ENCODE data around the gene TULP3.

TULP3 gene

GRCh38 chr12:2977776-2978175, 87.1 kb downstream of the TULP3 start:
- no peak for DNase-seq

DNA sequence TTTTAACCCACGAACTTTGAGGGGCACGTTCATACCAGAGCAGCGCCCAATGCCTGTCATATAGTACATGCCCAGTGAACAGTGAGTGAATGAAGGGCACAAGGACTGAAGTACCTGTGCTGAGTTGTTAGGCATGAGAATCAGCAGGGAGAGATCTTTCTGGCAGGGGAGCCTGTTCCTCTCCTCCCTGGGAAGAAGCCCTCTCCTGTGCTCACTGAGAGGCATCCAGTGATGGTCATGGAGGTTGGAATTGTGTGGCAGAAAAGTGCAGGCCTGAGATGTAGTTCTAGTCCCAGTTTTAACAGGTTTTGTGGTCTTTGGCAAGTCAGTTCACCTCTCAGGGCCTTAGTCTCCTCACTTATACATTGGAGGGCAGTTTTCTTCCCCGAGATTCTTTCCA, 89.1 kb downstream of the TULP3 start:
- DNase-seq, result no peak

- no peak for DNase-seq
These were observed 89.9 kb downstream of the TULP3 start for GRCh38 chr12:2980630-2981029.

- DNase-seq, result no peak
These were observed 91.7 kb downstream of the TULP3 start for GRCh38 chr12:2982361-2982760.

DNA sequence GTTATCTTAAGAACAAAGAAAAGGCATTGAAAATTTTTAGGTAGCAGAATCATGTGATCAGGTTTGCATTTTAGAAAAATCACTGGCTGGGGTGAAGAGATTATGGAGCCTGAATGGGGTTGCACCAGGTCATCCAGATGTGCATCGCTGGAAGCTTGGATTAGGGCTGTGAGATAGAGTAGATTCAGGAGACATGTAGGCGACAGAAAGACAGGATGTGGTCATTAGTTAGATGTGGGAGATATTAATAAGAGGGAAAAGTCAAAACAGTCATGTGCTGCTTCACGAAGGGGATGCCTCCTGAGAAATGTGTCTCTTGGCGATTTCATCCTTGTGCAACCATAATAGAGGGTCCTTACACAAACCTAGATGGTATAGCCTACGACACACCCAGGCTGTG, 93.6 kb downstream of the TULP3 start:
- no peak for DNase-seq

DNA sequence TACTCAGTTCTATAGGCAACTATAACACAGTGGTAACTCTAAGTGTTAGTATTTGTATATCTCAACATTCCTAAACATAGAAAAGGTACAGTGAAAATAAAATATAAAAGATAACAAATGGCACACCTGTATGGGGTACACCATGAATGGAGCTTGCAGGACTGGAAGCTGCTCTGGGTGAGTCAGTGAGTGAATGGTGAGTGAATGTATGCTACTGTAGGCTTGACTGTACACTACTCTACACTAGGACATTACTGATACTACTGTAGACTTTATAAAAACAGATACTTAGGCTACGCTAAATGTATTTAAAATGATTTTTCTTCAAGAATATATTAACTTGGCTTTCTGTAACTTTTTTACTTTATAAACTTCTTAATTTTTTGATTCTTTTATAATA, 94.0 kb downstream of the TULP3 start:
- DNase-seq, result no peak

- no peak for DNase-seq
These were observed 96.2 kb downstream of the TULP3 start for GRCh38 chr12:2986876-2987275.

- DNase-seq, result no peak
These were observed 97.8 kb downstream of the TULP3 start for GRCh38 chr12:2988494-2988893.

All from NCI-H2081 (cell line).